ENCODE data around the gene SLC25A12.

SLC25A12 gene

GRCh38 chr2:171895786-171896185, 1.7 kb upstream of the SLC25A12 start:
- no peaks in the 10 kb centered on the region for H4K20me1 ChIP-seq (ENCODE audit: control insufficient read depth, insufficient read depth, low read depth, low read length)
- H3K27me3 ChIP-seq (ENCODE audit: control insufficient read depth, low read length): no peaks in the 10 kb centered on the region
- H3K4me1 ChIP-seq (ENCODE audit: control insufficient read depth, low read length): peaks cover 16% of the 10 kb centered on the region
- H3K79me2 ChIP-seq (ENCODE audit: control insufficient read depth, low read length): peaks cover 23% of the 10 kb centered on the region
- no peak overlapping the region for H3K27ac ChIP-seq (ENCODE audit: low read depth, low read length)
- H3K9me3 ChIP-seq (ENCODE audit: control insufficient read depth, insufficient read depth, low read length): peaks cover 4% of the 10 kb centered on the region; the same call in 1 of the 2 replicates
- peaks cover 5% of the 10 kb centered on the region; the same call in 1 of the 2 replicates for H3F3A ChIP-seq (ENCODE audit: control insufficient read depth, insufficient read depth)
- no peak for TF ChIP-seq EZH2phosphoT487 (IDR thresholded peaks at IDR 0.05; ENCODE audit: borderline replicate concordance, low read length)
- TF ChIP-seq, protein P1, sequence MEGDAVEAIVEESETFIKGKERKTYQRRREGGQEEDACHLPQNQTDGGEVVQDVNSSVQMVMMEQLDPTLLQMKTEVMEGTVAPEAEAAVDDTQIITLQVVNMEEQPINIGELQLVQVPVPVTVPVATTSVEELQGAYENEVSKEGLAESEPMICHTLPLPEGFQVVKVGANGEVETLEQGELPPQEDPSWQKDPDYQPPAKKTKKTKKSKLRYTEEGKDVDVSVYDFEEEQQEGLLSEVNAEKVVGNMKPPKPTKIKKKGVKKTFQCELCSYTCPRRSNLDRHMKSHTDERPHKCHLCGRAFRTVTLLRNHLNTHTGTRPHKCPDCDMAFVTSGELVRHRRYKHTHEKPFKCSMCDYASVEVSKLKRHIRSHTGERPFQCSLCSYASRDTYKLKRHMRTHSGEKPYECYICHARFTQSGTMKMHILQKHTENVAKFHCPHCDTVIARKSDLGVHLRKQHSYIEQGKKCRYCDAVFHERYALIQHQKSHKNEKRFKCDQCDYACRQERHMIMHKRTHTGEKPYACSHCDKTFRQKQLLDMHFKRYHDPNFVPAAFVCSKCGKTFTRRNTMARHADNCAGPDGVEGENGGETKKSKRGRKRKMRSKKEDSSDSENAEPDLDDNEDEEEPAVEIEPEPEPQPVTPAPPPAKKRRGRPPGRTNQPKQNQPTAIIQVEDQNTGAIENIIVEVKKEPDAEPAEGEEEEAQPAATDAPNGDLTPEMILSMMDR (IDR thresholded peaks at IDR 0.05; ENCODE audit: low read depth, low read length, poor library complexity, severe bottlenecking): no peak
- H3K9me2 ChIP-seq (replicated peaks; ENCODE audit: control insufficient read depth, low read length): no peaks in the 10 kb centered on the region
- no peak overlapping the region for H3K4me3 ChIP-seq (ENCODE audit: low read length)
- peaks cover 11% of the 10 kb centered on the region for H3K36me3 ChIP-seq (ENCODE audit: control insufficient read depth, low read length)
- no peak overlapping the region for H3K4me2 ChIP-seq (ENCODE audit: low read length)

- peaks cover 4% of the 10 kb centered on the region; the same call in 1 of the 2 replicates for H3K9me3 ChIP-seq (ENCODE audit: control insufficient read depth, insufficient read depth, low read length)
- H3K4me3 ChIP-seq (ENCODE audit: low read length): peak overlapping the region; percentile 86
- peaks cover 30% of the 10 kb centered on the region for H3K79me2 ChIP-seq (ENCODE audit: control insufficient read depth, low read length)
- H3F3A ChIP-seq (ENCODE audit: control insufficient read depth, insufficient read depth): peaks cover 5% of the 10 kb centered on the region; the same call in 1 of the 2 replicates
- H3K27me3 ChIP-seq (ENCODE audit: control insufficient read depth, low read length): no peaks in the 10 kb centered on the region
- H3K4me2 ChIP-seq (ENCODE audit: low read length): peak overlapping the region; percentile 78
- TF ChIP-seq, protein P1 (IDR thresholded peaks at IDR 0.05; ENCODE audit: low read depth, low read length, poor library complexity, severe bottlenecking): no peak
- TF ChIP-seq EZH2phosphoT487 (IDR thresholded peaks at IDR 0.05; ENCODE audit: borderline replicate concordance, low read length): no peak
- peaks cover 23% of the 10 kb centered on the region for H3K36me3 ChIP-seq (ENCODE audit: control insufficient read depth, low read length)
- no peaks in the 10 kb centered on the region for H4K20me1 ChIP-seq (ENCODE audit: control insufficient read depth, insufficient read depth, low read depth, low read length)
- H3K27ac ChIP-seq (ENCODE audit: low read depth, low read length): peak overlapping the region; percentile 25; the same call in 1 of the 2 replicates
- H3K9me2 ChIP-seq (replicated peaks; ENCODE audit: control insufficient read depth, low read length): no peaks in the 10 kb centered on the region
- H3K4me1 ChIP-seq (ENCODE audit: control insufficient read depth, low read length): peaks cover 16% of the 10 kb centered on the region
Measured at GRCh38 chr2:171894612-171894947, 536 bp upstream of the SLC25A12 start.

GRCh38 chr2:171893196-171893823, 734 bp downstream of the SLC25A12 start:
- Histone ChIP-seq H4K20me1 (ENCODE audit: control insufficient read depth, insufficient read depth, low read depth, low read length) (no peaks in the 10 kb centered on the region), H3K36me3 (ENCODE audit: control insufficient read depth, low read length) (peaks cover 31% of the 10 kb centered on the region), H3K9me3 (ENCODE audit: control insufficient read depth, insufficient read depth, low read length) (peaks cover under 1% of the 10 kb centered on the region; the same call in 1 of the 2 replicates), H3K4me2 (ENCODE audit: low read length) (peak overlapping the region; percentile 78), H3K4me1 (ENCODE audit: control insufficient read depth, low read length) (peaks cover 16% of the 10 kb centered on the region), H3F3A (ENCODE audit: control insufficient read depth, insufficient read depth) (peaks cover 5% of the 10 kb centered on the region; the same call in 1 of the 2 replicates), H3K27ac (ENCODE audit: low read depth, low read length) (peak overlapping the region; percentile 31), H3K4me3 (ENCODE audit: low read length) (peak overlapping the region; percentile 86), H3K9me2 (replicated peaks; ENCODE audit: control insufficient read depth, low read length) (no peaks in the 10 kb centered on the region), H3K79me2 (ENCODE audit: control insufficient read depth, low read length) (peaks cover 37% of the 10 kb centered on the region), H3K27me3 (ENCODE audit: control insufficient read depth, low read length) (no peaks in the 10 kb centered on the region)
- TF ChIP-seq EZH2phosphoT487 (IDR thresholded peaks at IDR 0.05; ENCODE audit: borderline replicate concordance, low read length): no peak
- TF ChIP-seq, protein P1 (IDR thresholded peaks at IDR 0.05; ENCODE audit: low read depth, low read length, poor library complexity, severe bottlenecking): no peak
